HCT116 (cell line): ENCODE data around the gene BICDL2. TPM values are rescaled to one million over a fixed set of nuclear protein-coding genes. Genes with fewer than 3 reads are reported as not detected.

ENCODE experiments used
- ATAC-seq: fragments of 200-7000 bp; cut with Tn5 transposase; 2 replicates; pipeline ENCODE4 v1.9.1; 2020; ENCODE audit warnings: mild to moderate bottlenecking, moderate library complexity
- BruUV-seq: library from RNA; stranded (reverse); fragments of 400-500 nt; replicated peaks from 2 replicates; lab custom pipeline; 2021; lab: Mats Ljungman, UMichigan
- CTCF ChIA-PET: fragments of 300-600 bp; sonication (Branson Sonifier 250); formaldehyde crosslinking; loops from one replicate; lab custom pipeline; 2021; ENCODE audit warnings: antibody characterized with exemption; lab: Charles Lee
- POLR2A ChIA-PET: fragments of 300-600, 350-600 bp; sonication (Branson Sonifier 250); formaldehyde crosslinking; loops from one replicate; lab custom pipeline; 2021; ENCODE audit warnings: antibody characterized with exemption; lab: Charles Lee
- RAD21 ChIA-PET, 2 experiments: fragments of 300-600 bp; sonication (Branson Sonifier 250); formaldehyde crosslinking; loops; one replicate each; lab custom pipeline; 2023; ENCODE audit warnings: low total read pairs in 2 of 2; ENCODE audit not compliant: uncharacterized antibody in 2 of 2, unreplicated experiment in 2 of 2, low non-redundant PET in 1 of 2; lab: Charles Lee
- DNase-seq: peaks from one replicate; pipeline ENCODE4 v3.0.0-alpha.2; 2010; ENCODE audit warnings: low read depth, low spot score
- H2AFZ ChIP-seq: fragments of 200-600 bp; shearing (Covaris generic), sonication (generic); 2 replicates; pipeline ENCODE4 v1.6.1; 2017; ENCODE audit warnings: low read depth, mixed run types, mixed read lengths, antibody characterized with exemption, low read length; ENCODE audit not compliant: poor library complexity, severe bottlenecking
- H3K27ac ChIP-seq: 2 replicates; pipeline ENCODE4 v1.5.1; 2012; ENCODE audit warnings: low read depth, low read length
- H3K27me3 ChIP-seq: fragments of 200-600 bp; sonication (generic); 2 replicates; pipeline ENCODE4 v1.6.1; 2016; ENCODE audit warnings: mixed run types, low read length, mixed read lengths; ENCODE audit not compliant: insufficient read depth
- H3K36me3 ChIP-seq, 2 experiments: fragments of 200-500 bp in 1 of 2; fragments of 200-600 bp in 1 of 2; sonication (Bioruptor generic) in 1 of 2; sonication (generic) in 1 of 2; 2 replicates each; pipeline versions ENCODE4 v1.5.1 to v1.6.1; 2014 to 2016; ENCODE audit warnings: low read length in 2 of 2, inconsistent platforms in 1 of 2, mixed read lengths in 1 of 2, mixed run types in 1 of 2; ENCODE audit not compliant: insufficient read depth in 2 of 2, control insufficient read depth in 1 of 2
- H3K4me1 ChIP-seq, 2 experiments: fragments of 200-600 bp in 1 of 2; sonication (generic) in 1 of 2; 2 replicates each; pipeline versions ENCODE4 v1.5.1 to v1.6.1; 2012 to 2017; ENCODE audit warnings: low read length in 2 of 2, inconsistent platforms in 1 of 2, mild to moderate bottlenecking in 1 of 2, mixed read lengths in 1 of 2, mixed run types in 1 of 2, moderate library complexity in 1 of 2; ENCODE audit not compliant: insufficient read depth in 2 of 2, control insufficient read depth in 1 of 2
- H3K4me2 ChIP-seq: fragments of 200-600 bp; sonication (generic); 2 replicates; pipeline ENCODE4 v1.6.1; 2017; ENCODE audit warnings: mixed run types, low read length, mixed read lengths
- H3K4me3 ChIP-seq, 2 experiments: fragments of 200-600 bp in 1 of 2; sonication (generic) in 1 of 2; replicated peaks in 1 of 2; 2 replicates each; pipeline ENCODE4 v1.5.1; 2011 to 2016; ENCODE audit warnings: low read length in 2 of 2, control low read depth in 1 of 2, low read depth in 1 of 2, mild to moderate bottlenecking in 1 of 2, mixed read lengths in 1 of 2, mixed run types in 1 of 2
- H3K79me2 ChIP-seq: fragments of 200-600 bp; sonication (generic); 2 replicates; pipeline ENCODE4 v1.6.1; 2017; ENCODE audit warnings: mild to moderate bottlenecking, mixed run types, low read length, moderate library complexity, mixed read lengths; ENCODE audit not compliant: insufficient read depth
- H3K9ac ChIP-seq: fragments of 200-600 bp; sonication (generic); 2 replicates; pipeline ENCODE4 v1.6.1; 2016; ENCODE audit warnings: low read length, mixed read lengths
- H3K9me2 ChIP-seq: fragments of 200-600 bp; sonication (generic), shearing (Covaris generic); 2 replicates; pipeline ENCODE4 v1.6.1; 2017; ENCODE audit warnings: mixed run types, mild to moderate bottlenecking, moderate library complexity; ENCODE audit not compliant: insufficient read depth
- H3K9me3 ChIP-seq, 2 experiments: fragments of 200-500 bp in 1 of 2; fragments of 200-600 bp in 1 of 2; sonication (Bioruptor generic) in 1 of 2; sonication (generic) in 1 of 2; 2 replicates each; pipeline ENCODE4 v1.6.1; 2014 to 2017; ENCODE audit warnings: low read length in 2 of 2, mixed read lengths in 2 of 2, inconsistent platforms in 1 of 2, low read depth in 1 of 2, mild to moderate bottlenecking in 1 of 2, mixed run types in 1 of 2, moderate library complexity in 1 of 2; ENCODE audit not compliant: control insufficient read depth in 1 of 2, insufficient read depth in 1 of 2
- H4K20me1 ChIP-seq: fragments of 200-600 bp; sonication (generic), shearing (Covaris generic); 2 replicates; pipeline ENCODE4 v1.6.1; 2017; ENCODE audit warnings: mixed run types, mild to moderate bottlenecking, moderate library complexity; ENCODE audit not compliant: insufficient read depth
- CBX3 ChIP-seq: IDR thresholded peaks from 2 replicates; pipeline ENCODE4 v1.6.1; 2012; ENCODE audit warnings: low read depth
- CEBPB ChIP-seq: IDR thresholded peaks from 2 replicates; pipeline ENCODE4 v1.6.1; 2012; ENCODE audit warnings: low read depth
- CTCF ChIP-seq, 3 experiments: fragments of 200-600 bp in 1 of 3; sonication (generic) in 1 of 3; IDR thresholded peaks in 2 of 3; conservative IDR thresholded peaks in 1 of 3; 2 replicates each; pipeline ENCODE4 v1.5.1; 2012 to 2017; ENCODE audit warnings: low read depth in 2 of 3, low read length in 2 of 3, antibody characterized with exemption in 1 of 3, borderline replicate concordance in 1 of 3, control low read depth in 1 of 3, mild to moderate bottlenecking in 1 of 3, mixed read lengths in 1 of 3, mixed run types in 1 of 3, moderate library complexity in 1 of 3; ENCODE audit not compliant: insufficient read depth in 1 of 3
- JUND ChIP-seq: IDR thresholded peaks from 2 replicates; pipeline ENCODE4 v1.6.1; 2012
- ZNF274 ChIP-seq: fragments of 200-500 bp; sonication (Bioruptor generic); IDR thresholded peaks from 2 replicates; pipeline ENCODE4 v1.6.1; 2014; ENCODE audit warnings: mild to moderate bottlenecking, low read depth, low read length, inconsistent platforms
- intact Hi-C: fragments of 100-400 bp; cut with micrococcal nuclease; formaldehyde crosslinking; loops from 2 replicates; pipeline ENCODE4 v1.10.0; 2022
- total RNA-seq: library from RNA; stranded (reverse); gene quantifications from one replicate; pipeline ENCODE4 v1.2.1, GENCODE V29; 2021; ENCODE audit not compliant: unreplicated experiment

The BICDL2 gene
- total RNA-seq, 1 experiment from 2014 or later, result 21.3 TPM

GRCh38 chr16:2979669-2980226 lies 57.0 kb downstream of the BICDL2 start:
- Histone ChIP-seq H2AFZ (no peak overlapping the region), H3K9me3 (no peaks in the 10 kb centered on the region), H3K79me2 (peaks cover 51% of the 10 kb centered on the region), H3K27ac (peak overlapping the region; percentile 93), H4K20me1 (no peaks in the 10 kb centered on the region; the same call in 1 of the 2 replicates), H3K27me3 (no peaks in the 10 kb centered on the region), H3K9me2 (no peaks in the 10 kb centered on the region), H3K4me2 (peak overlapping the region; percentile 86), H3K9ac (peak overlapping the region; percentile 99), H3K4me3 (peak overlapping the region; percentile 89 to 99), H3K36me3 (peaks cover 0 to 32% of the 10 kb centered on the region in 2 experiments; a peak in 2 of 4 replicates), H3K4me1 (peaks cover 24 to 44% of the 10 kb centered on the region in 2 experiments)
- ChIA-PET CTCF (no interaction called here), RAD21 (no interaction called here), POLR2A (interaction anchor here (0.9 to 2.8 kb wide), 3 partner anchors 10 to 41 kb away, joined by 3 to 11 read pairs (median 10); partner anchors contain the start of genes KREMEN2 and TNFRSF12A)
- TF ChIP-seq JUND (no peak), CEBPB (no peak), ZNF274 (no peak), CTCF (IDR thresholded peaks at IDR 0.05 in 2 of 3, conservative IDR thresholded peaks at IDR 0.05 in 1 of 3; ENCODE audit: borderline replicate concordance in 1 of 3, insufficient read depth in 1 of 3, low read depth in 2 of 3, low read length in 2 of 3) (no peak), CBX3 (no peak)
- intact Hi-C loops, result loop anchor here (5.0 kb wide), 1 partner anchor 43 kb away; the partner anchor contains the start of genes HCFC1R1, THOC6 and TNFRSF12A
- TSS peak; percentile 58 for BruUV-seq
- DNase-seq (no peak), ATAC-seq (peak; percentile 39)

Other genes with a start within 250 kb of the BICDL2 start
- not detected for gene PRSS33, start 249.4 kb downstream of the BICDL2 start, total RNA-seq
- not detected for gene PRSS41, start 238.5 kb downstream of the BICDL2 start, total RNA-seq
- 0.39 TPM for gene PRSS21, start 219.7 kb downstream of the BICDL2 start, total RNA-seq
- 2.3 TPM for gene ZG16B, start 206.6 kb downstream of the BICDL2 start, total RNA-seq
- 20.2 TPM for gene PRSS22, start 178.8 kb downstream of the BICDL2 start, total RNA-seq
- 33.7 TPM for gene FLYWCH2, start 153.7 kb downstream of the BICDL2 start, total RNA-seq
- gene FLYWCH1, start 125.0 kb downstream of the BICDL2 start, total RNA-seq, result 66.6 TPM
- gene KREMEN2, start 72.7 kb downstream of the BICDL2 start, total RNA-seq, result 14.1 TPM
- 45.6 TPM for gene PAQR4, start 67.6 kb downstream of the BICDL2 start, total RNA-seq
- 104 TPM for gene PKMYT1, start 56.5 kb downstream of the BICDL2 start, total RNA-seq
- 0.76 TPM for gene CLDN9, start 24.0 kb downstream of the BICDL2 start, total RNA-seq
- gene CLDN6, start 18.8 kb downstream of the BICDL2 start, total RNA-seq, result 0.49 TPM
- 188 TPM for gene TNFRSF12A, start 16.6 kb downstream of the BICDL2 start, total RNA-seq
- 60.0 TPM for gene HCFC1R1, start 13.0 kb downstream of the BICDL2 start, total RNA-seq
- 62.9 TPM for gene THOC6, start 12.9 kb downstream of the BICDL2 start, total RNA-seq
- 2.5 TPM for gene MMP25, start 9.6 kb upstream of the BICDL2 start, total RNA-seq
- 13.7 TPM for gene IL32, start 28.7 kb upstream of the BICDL2 start, total RNA-seq
- 0.76 TPM for gene ZSCAN10, start 62.4 kb upstream of the BICDL2 start, total RNA-seq
- gene ZNF205, start 75.6 kb upstream of the BICDL2 start, total RNA-seq, result 17.0 TPM
- 11.0 TPM for gene ZNF213, start 98.1 kb upstream of the BICDL2 start, total RNA-seq
- not detected for gene OR1F1, start 151.3 kb upstream of the BICDL2 start, total RNA-seq
- 8.8 TPM for gene ZNF200, start 198.2 kb upstream of the BICDL2 start, total RNA-seq
- 0.15 TPM for gene MEFV, start 219.7 kb upstream of the BICDL2 start, total RNA-seq
- 31.4 TPM for gene ZNF263, start 246.5 kb upstream of the BICDL2 start, total RNA-seq